ENCODE measurements around the gene KLHL28. TPM values are rescaled to one million over a fixed set of nuclear protein-coding genes. Genes with fewer than 3 reads are reported as not detected.

The KLHL28 gene
- total RNA-seq, 3 donors from 2014 or later (not counting 1 experiment from before 2014, with no cell fraction given), result 47.6 to 59.7 (median 56.0) TPM

- DNase-seq, result no peak
- Mint-ChIP-seq H3K4me1 (peaks cover 10% of the 10 kb centered on the region in 2 donors), H3K4me3 (no peak overlapping the region), H3K27me3 (ENCODE audit: low read depth in 2 of 2) (no peaks in the 10 kb centered on the region), H3K9me3 (no peaks in the 10 kb centered on the region), H3K27ac (no peak overlapping the region), H3K36me3 (peaks cover 15% of the 10 kb centered on the region)
- Histone ChIP-seq H3K4me3 (ENCODE audit: low read length) (no peak overlapping the region), H3K9me3 (ENCODE audit: control insufficient read depth, insufficient read depth, low read length) (no peaks in the 10 kb centered on the region), H3K4me1 (ENCODE audit: control insufficient read depth, insufficient read depth, low read length) (no peaks in the 10 kb centered on the region), H3K27me3 (ENCODE audit: control insufficient read depth, insufficient read depth, low read length) (no peaks in the 10 kb centered on the region), H3K27ac (ENCODE audit: low read length) (no peak overlapping the region), H3K36me3 (ENCODE audit: control insufficient read depth, insufficient read depth, low read length) (peaks cover 8% of the 10 kb centered on the region)
- no peak for ATAC-seq
- no peak for TF ChIP-seq CTCF (IDR thresholded peaks at IDR 0.05)
- WGBS (ENCODE audit: insufficient coverage), result 94% methylated on average over 2 of the region's 3 CpGs
- intact Hi-C loops (cut with micrococcal nuclease), result no loop called here
These were observed 33.4 kb upstream of the KLHL28 start for GRCh38 chr14:44995196-44995595.

GRCh38 chr14:44990533-44990932 is 28.8 kb upstream of the KLHL28 start:
- Histone ChIP-seq H3K4me1 (ENCODE audit: control insufficient read depth, insufficient read depth, low read length) (no peaks in the 10 kb centered on the region), H3K27me3 (ENCODE audit: control insufficient read depth, insufficient read depth, low read length) (no peaks in the 10 kb centered on the region), H3K4me3 (ENCODE audit: low read length) (no peak overlapping the region), H3K9me3 (ENCODE audit: control insufficient read depth, insufficient read depth, low read length) (no peaks in the 10 kb centered on the region), H3K36me3 (ENCODE audit: control insufficient read depth, insufficient read depth, low read length) (no peaks in the 10 kb centered on the region), H3K27ac (ENCODE audit: low read length) (no peak overlapping the region)
- intact Hi-C loops (cut with micrococcal nuclease), result no loop called here
- H3K27ac Mint-ChIP-seq, result peak overlapping the region; percentile 7 to 61
- ATAC-seq (no peak), DNase-seq (no peak)
- no peaks in the 10 kb centered on the region for H3K27me3 Mint-ChIP-seq (ENCODE audit: low read depth in 2 of 2)
- no peak for TF ChIP-seq CTCF (IDR thresholded peaks at IDR 0.05)
- no peaks in the 10 kb centered on the region for H3K9me3 Mint-ChIP-seq
- no peak overlapping the region for H3K4me3 Mint-ChIP-seq
- WGBS (ENCODE audit: insufficient coverage), result 44% methylated on average over 1 of the region's 2 CpGs
- no peaks in the 10 kb centered on the region for H3K36me3 Mint-ChIP-seq
- H3K4me1 Mint-ChIP-seq, result peaks cover 13 to 18% of the 10 kb centered on the region in 2 donors

GRCh38 chr14:44989497-44990440 is 28.0 kb upstream of the KLHL28 start:
- peak overlapping the region; percentile 7 to 61 for H3K27ac Mint-ChIP-seq
- Histone ChIP-seq H3K4me3 (ENCODE audit: low read length) (no peak overlapping the region), H3K27ac (ENCODE audit: low read length) (no peak overlapping the region), H3K9me3 (ENCODE audit: control insufficient read depth, insufficient read depth, low read length) (no peaks in the 10 kb centered on the region), H3K27me3 (ENCODE audit: control insufficient read depth, insufficient read depth, low read length) (no peaks in the 10 kb centered on the region), H3K4me1 (ENCODE audit: control insufficient read depth, insufficient read depth, low read length) (no peaks in the 10 kb centered on the region), H3K36me3 (ENCODE audit: control insufficient read depth, insufficient read depth, low read length) (no peaks in the 10 kb centered on the region)
- DNase-seq, result no peak
- no peak overlapping the region for H3K4me3 Mint-ChIP-seq
- TF ChIP-seq CTCF (IDR thresholded peaks at IDR 0.05), result no peak
- H3K9me3 Mint-ChIP-seq, result no peaks in the 10 kb centered on the region
- intact Hi-C loops (cut with micrococcal nuclease), result no loop called here
- no peak for ATAC-seq
- WGBS (ENCODE audit: insufficient coverage), result 72% methylated on average over 3 of the region's 3 CpGs
- no peaks in the 10 kb centered on the region for H3K36me3 Mint-ChIP-seq
- no peaks in the 10 kb centered on the region for H3K27me3 Mint-ChIP-seq (ENCODE audit: low read depth in 2 of 2)
- H3K4me1 Mint-ChIP-seq, result peaks cover 13 to 18% of the 10 kb centered on the region in 2 donors

Data from natural killer cell (primary cell).